ENCODE data around the gene PGBD4.

Gene PGBD4

DNA sequence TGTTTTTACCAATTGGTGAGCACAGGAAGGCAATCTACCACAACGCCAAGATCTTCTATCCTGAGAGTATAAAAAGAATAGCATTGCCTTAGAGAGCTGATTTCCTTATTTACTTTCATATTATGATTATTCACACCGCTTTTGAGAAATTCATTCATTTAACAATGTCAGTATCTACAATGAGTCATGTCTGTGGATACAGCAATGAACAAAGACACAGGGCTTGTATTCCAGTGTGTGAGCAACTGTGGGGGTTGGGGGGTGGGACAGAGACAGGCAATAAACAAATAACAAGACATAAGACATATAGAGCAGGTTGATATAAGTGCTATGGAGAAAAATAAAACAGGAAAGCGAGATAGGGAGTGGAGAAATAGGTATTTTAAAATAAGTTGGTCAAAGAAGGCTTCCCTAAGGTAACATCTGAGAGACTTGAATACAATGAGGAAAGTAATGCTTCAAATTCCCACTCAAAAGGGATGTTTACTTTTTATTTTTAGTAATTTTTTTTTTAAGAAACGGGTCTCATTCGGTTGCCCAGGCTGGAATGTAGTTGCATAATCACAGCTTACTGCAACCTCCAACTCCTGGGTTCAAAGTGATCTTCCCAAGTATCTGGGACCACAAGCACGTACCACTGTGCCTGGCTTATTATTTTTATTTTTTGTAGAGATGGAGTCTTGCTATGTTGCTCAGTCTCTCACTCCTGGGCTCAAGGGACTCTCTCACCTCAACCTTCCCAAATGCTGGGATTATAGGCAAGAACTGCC is 45.7 kb downstream of the PGBD4 start:
- no peaks in the 10 kb centered on the region for H3K27me3 ChIP-seq (ENCODE audit: control insufficient read depth, insufficient read depth, low read length)
- peaks cover 62% of the 10 kb centered on the region for H3K36me3 ChIP-seq (ENCODE audit: control insufficient read depth, insufficient read depth, low read length)
- H3K4me3 ChIP-seq (ENCODE audit: low read depth, low read length): no peak overlapping the region
- no peaks in the 10 kb centered on the region for H3K9me3 ChIP-seq (ENCODE audit: control insufficient read depth, insufficient read depth, low read depth, low read length)
- H3K9ac ChIP-seq (ENCODE audit: low read length): no peak overlapping the region
- H3K27ac ChIP-seq (ENCODE audit: low read depth, low read length): no peak overlapping the region
- no peaks in the 10 kb centered on the region for H3K4me1 ChIP-seq (ENCODE audit: control insufficient read depth, insufficient read depth, low read length)

DNA sequence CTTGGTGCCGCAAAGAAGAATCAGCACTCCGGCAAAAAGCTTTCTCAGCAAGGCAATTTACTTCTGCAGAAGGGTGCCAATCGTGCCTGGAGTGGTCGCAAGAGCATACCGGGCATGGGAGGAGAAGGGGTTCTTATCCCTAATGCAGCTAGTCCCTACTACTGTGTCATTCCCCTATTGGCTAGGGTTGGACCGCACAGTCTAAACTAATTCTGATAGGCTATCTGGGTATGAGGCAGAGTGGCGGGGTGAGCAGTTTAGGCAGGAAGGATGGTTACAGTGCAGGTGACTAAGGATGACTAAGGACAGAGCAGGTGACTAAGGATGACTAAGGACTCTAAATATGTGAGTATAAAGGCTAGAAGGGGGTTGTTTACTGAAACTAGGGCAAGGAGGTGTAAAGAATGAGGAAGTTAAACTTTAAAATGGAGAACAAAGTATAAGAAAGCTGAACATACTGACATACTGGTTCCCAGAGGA is 52.9 kb downstream of the PGBD4 start:
- Histone ChIP-seq H3K4me3 (ENCODE audit: low read depth, low read length) (no peak overlapping the region), H3K27me3 (ENCODE audit: control insufficient read depth, insufficient read depth, low read length) (no peaks in the 10 kb centered on the region), H3K9ac (ENCODE audit: low read length) (no peak overlapping the region), H3K36me3 (ENCODE audit: control insufficient read depth, insufficient read depth, low read length) (peaks cover 62% of the 10 kb centered on the region), H3K9me3 (ENCODE audit: control insufficient read depth, insufficient read depth, low read depth, low read length) (peaks cover 30% of the 10 kb centered on the region), H3K4me1 (ENCODE audit: control insufficient read depth, insufficient read depth, low read length) (no peaks in the 10 kb centered on the region), H3K27ac (ENCODE audit: low read depth, low read length) (no peak overlapping the region)

DNA sequence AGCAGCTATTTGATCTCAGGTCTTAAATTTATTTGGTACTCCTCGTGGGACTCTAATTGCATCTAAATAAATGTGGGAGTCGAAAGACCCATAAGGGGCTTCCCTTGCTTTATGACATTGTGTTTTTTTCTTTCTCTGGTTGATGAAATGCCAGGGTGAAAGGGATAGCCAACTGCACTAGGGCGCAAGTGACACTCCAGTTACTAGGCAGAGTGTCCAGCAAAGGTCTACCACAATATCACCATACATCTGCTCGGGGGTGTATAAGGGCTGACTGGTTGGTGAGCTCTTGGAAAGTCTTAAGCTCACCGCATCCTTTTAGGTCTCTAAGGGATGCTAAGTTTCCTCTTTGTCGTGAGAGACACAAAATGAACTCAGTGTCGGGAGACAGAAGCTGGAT is 54.0 kb downstream of the PGBD4 start:
- Histone ChIP-seq H3K27me3 (ENCODE audit: control insufficient read depth, insufficient read depth, low read length) (no peaks in the 10 kb centered on the region), H3K4me1 (ENCODE audit: control insufficient read depth, insufficient read depth, low read length) (no peaks in the 10 kb centered on the region), H3K9ac (ENCODE audit: low read length) (no peak overlapping the region), H3K27ac (ENCODE audit: low read depth, low read length) (no peak overlapping the region), H3K36me3 (ENCODE audit: control insufficient read depth, insufficient read depth, low read length) (peaks cover 61% of the 10 kb centered on the region), H3K9me3 (ENCODE audit: control insufficient read depth, insufficient read depth, low read depth, low read length) (peaks cover 34% of the 10 kb centered on the region), H3K4me3 (ENCODE audit: low read depth, low read length) (no peak overlapping the region)

Measured in HUES6 (cell line).